Mononuclear cell (primary cell): ENCODE data around the gene GALNT3. TPM values are rescaled to one million over a fixed set of nuclear protein-coding genes. Genes with fewer than 3 reads are reported as not detected.

ENCODE experiments used
- H3K27me3 ChIP-seq: 2 replicates; pipeline ENCODE4 v1.6.0; 2011; ENCODE audit warnings: low read length, control low read depth; ENCODE audit not compliant: insufficient read depth
- H3K4me1 ChIP-seq: 2 replicates; pipeline ENCODE4 v1.5.1; 2011; ENCODE audit warnings: mild to moderate bottlenecking, low read length, control low read depth; ENCODE audit not compliant: insufficient read depth
- H3K4me3 ChIP-seq: 2 replicates; pipeline ENCODE4 v1.5.1; 2011; ENCODE audit warnings: mild to moderate bottlenecking, low read length, moderate library complexity
- H3K9me3 ChIP-seq: 2 replicates; pipeline ENCODE4 v1.5.1; 2011; ENCODE audit warnings: low read depth, mild to moderate bottlenecking, control low read depth, low read length
- total RNA-seq: library from RNA; depleted of rRNA; stranded (reverse); fragments of >200 nt; gene quantifications from one replicate; pipeline ENCODE4 v1.2.3, GENCODE V29; 2012

Gene GALNT3
- total RNA-seq, 1 donor = 20.4 TPM

GRCh38 chr2:165778653-165779451, 15.2 kb downstream of the GALNT3 start:
- H3K4me1 ChIP-seq = peaks cover 6% of the 10 kb centered on the region
- H3K9me3 ChIP-seq = no peaks in the 10 kb centered on the region
- H3K4me3 ChIP-seq = no peak overlapping the region
- H3K27me3 ChIP-seq = no peaks in the 10 kb centered on the region

- H3K9me3 ChIP-seq = no peaks in the 10 kb centered on the region
- H3K4me3 ChIP-seq = no peak overlapping the region
- no peaks in the 10 kb centered on the region for H3K27me3 ChIP-seq
- H3K4me1 ChIP-seq = peaks cover 6% of the 10 kb centered on the region
Measured at GRCh38 chr2:165778187-165778556, 15.9 kb downstream of the GALNT3 start.

- Histone ChIP-seq H3K4me1 (peaks cover 6% of the 10 kb centered on the region), H3K4me3 (no peak overlapping the region), H3K27me3 (no peaks in the 10 kb centered on the region), H3K9me3 (no peaks in the 10 kb centered on the region)
Measured at GRCh38 chr2:165777522-165778186, 16.4 kb downstream of the GALNT3 start.

- no peak overlapping the region for H3K4me3 ChIP-seq
- H3K4me1 ChIP-seq = peaks cover 6% of the 10 kb centered on the region
- no peaks in the 10 kb centered on the region for H3K9me3 ChIP-seq
- H3K27me3 ChIP-seq = no peaks in the 10 kb centered on the region
Measured at GRCh38 chr2:165776796-165777195, 17.3 kb downstream of the GALNT3 start.

GRCh38 chr2:165776013-165776412, 18.0 kb downstream of the GALNT3 start:
- Histone ChIP-seq H3K4me3 (no peak overlapping the region), H3K27me3 (no peaks in the 10 kb centered on the region), H3K4me1 (peaks cover 6% of the 10 kb centered on the region), H3K9me3 (no peaks in the 10 kb centered on the region)

GRCh38 chr2:165773684-165774083, 20.4 kb downstream of the GALNT3 start:
- Histone ChIP-seq H3K4me1 (peaks cover 6% of the 10 kb centered on the region), H3K4me3 (no peak overlapping the region), H3K27me3 (no peaks in the 10 kb centered on the region), H3K9me3 (no peaks in the 10 kb centered on the region)

GRCh38 chr2:165772183-165772582, 21.9 kb downstream of the GALNT3 start:
- Histone ChIP-seq H3K9me3 (no peaks in the 10 kb centered on the region), H3K4me1 (no peaks in the 10 kb centered on the region), H3K27me3 (no peaks in the 10 kb centered on the region)

GRCh38 chr2:165766326-165766927, 27.6 kb downstream of the GALNT3 start:
- Histone ChIP-seq H3K9me3 (no peaks in the 10 kb centered on the region), H3K4me3 (no peak overlapping the region), H3K4me1 (no peaks in the 10 kb centered on the region), H3K27me3 (no peaks in the 10 kb centered on the region)

More at GRCh38 chr2:165772183-165772582, 21.9 kb downstream of the GALNT3 start:
- H3K4me3 ChIP-seq = no peak overlapping the region

GRCh38 chr2:165762723-165763122, 31.3 kb downstream of the GALNT3 start:
- no peaks in the 10 kb centered on the region for H3K9me3 ChIP-seq
- no peaks in the 10 kb centered on the region for H3K27me3 ChIP-seq
- H3K4me1 ChIP-seq = no peaks in the 10 kb centered on the region
- H3K4me3 ChIP-seq = no peak overlapping the region

GRCh38 chr2:165757906-165758675, 36.0 kb downstream of the GALNT3 start:
- no peak overlapping the region for H3K4me3 ChIP-seq

GRCh38 chr2:165746501-165746900, 47.5 kb downstream of the GALNT3 start:
- Histone ChIP-seq H3K9me3 (no peaks in the 10 kb centered on the region), H3K4me3 (no peak overlapping the region), H3K27me3 (no peaks in the 10 kb centered on the region), H3K4me1 (peaks cover 6% of the 10 kb centered on the region)

More at GRCh38 chr2:165757906-165758675, 36.0 kb downstream of the GALNT3 start:
- no peaks in the 10 kb centered on the region for H3K27me3 ChIP-seq
- H3K9me3 ChIP-seq = no peaks in the 10 kb centered on the region
- H3K4me1 ChIP-seq = no peaks in the 10 kb centered on the region

- Histone ChIP-seq H3K4me1 (peaks cover 6% of the 10 kb centered on the region), H3K9me3 (no peaks in the 10 kb centered on the region), H3K4me3 (no peak overlapping the region), H3K27me3 (no peaks in the 10 kb centered on the region)
Measured at GRCh38 chr2:165745916-165746315, 48.1 kb downstream of the GALNT3 start.

GRCh38 chr2:165743442-165743841, 50.6 kb downstream of the GALNT3 start:
- H3K4me1 ChIP-seq = peaks cover 6% of the 10 kb centered on the region
- H3K4me3 ChIP-seq = no peak overlapping the region
- no peaks in the 10 kb centered on the region for H3K9me3 ChIP-seq
- H3K27me3 ChIP-seq = no peaks in the 10 kb centered on the region

GRCh38 chr2:165725421-165725820, 68.6 kb downstream of the GALNT3 start:
- Histone ChIP-seq H3K27me3 (peaks cover 3% of the 10 kb centered on the region), H3K4me3 (no peak overlapping the region), H3K9me3 (no peaks in the 10 kb centered on the region), H3K4me1 (no peaks in the 10 kb centered on the region)

GRCh38 chr2:165720511-165720910, 73.5 kb downstream of the GALNT3 start:
- Histone ChIP-seq H3K4me1 (no peaks in the 10 kb centered on the region), H3K27me3 (peaks cover 3% of the 10 kb centered on the region), H3K9me3 (no peaks in the 10 kb centered on the region), H3K4me3 (no peak overlapping the region)
